ENCODE data around the gene HAUS3.

Gene HAUS3

DNA sequence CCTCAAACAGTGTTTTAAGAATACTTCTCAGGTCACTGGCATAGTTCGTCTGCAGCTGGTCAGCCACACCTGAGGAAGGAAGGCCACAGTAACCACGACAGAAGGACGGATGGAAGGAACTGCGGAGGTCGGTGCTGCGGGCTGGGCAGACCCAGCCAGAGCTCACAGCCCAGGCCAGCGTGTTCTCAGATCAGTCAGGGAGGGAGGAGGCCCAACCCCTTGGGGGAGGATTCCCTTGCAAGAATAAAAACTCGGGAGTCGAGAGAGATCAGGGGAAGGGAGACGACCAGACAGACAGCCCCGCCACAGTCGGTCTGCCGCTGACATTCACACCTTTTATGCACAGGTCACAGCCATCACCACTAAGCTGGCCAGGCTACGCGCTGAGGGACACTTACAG, 31.3 kb upstream of the HAUS3 start:
- H3K4me3 ChIP-seq (replicated peaks; ENCODE audit: low read depth, low read length), result no peak overlapping the region
- H3K27me3 ChIP-seq (replicated peaks; ENCODE audit: control insufficient read depth, insufficient read depth, low read length), result no peaks in the 10 kb centered on the region; the same call in none of the 2 replicates
- no peak for DNase-seq (ENCODE audit: extremely low read depth, insufficient read length)
- TF ChIP-seq CTCF (IDR thresholded peaks at IDR 0.05; ENCODE audit: insufficient read depth, low read length, poor library complexity, severe bottlenecking), result no peak
- no peaks in the 10 kb centered on the region for H3K36me3 ChIP-seq (ENCODE audit: control insufficient read depth, insufficient read depth, low read length)

DNA sequence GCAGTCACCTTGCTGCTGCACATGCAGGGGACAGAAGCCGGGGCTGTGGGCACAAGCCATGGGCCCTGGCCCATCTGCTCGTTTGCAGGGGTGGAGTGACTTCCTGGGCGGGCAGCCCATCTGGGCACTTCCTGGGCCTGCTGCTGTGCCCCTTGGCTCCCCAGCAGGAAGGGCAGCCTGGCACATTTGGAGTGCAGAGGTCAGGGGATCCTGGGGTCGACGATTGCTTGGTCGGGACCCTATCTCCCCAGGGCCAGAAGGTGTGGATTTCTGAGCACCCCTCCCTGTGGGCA, 30.9 kb upstream of the HAUS3 start:
- TF ChIP-seq CTCF (IDR thresholded peaks at IDR 0.05; ENCODE audit: insufficient read depth, low read length, poor library complexity, severe bottlenecking), result no peak
- no peak for DNase-seq (ENCODE audit: extremely low read depth, insufficient read length)
- Histone ChIP-seq H3K4me3 (replicated peaks; ENCODE audit: low read depth, low read length) (no peak overlapping the region), H3K27me3 (replicated peaks; ENCODE audit: control insufficient read depth, insufficient read depth, low read length) (no peaks in the 10 kb centered on the region; the same call in none of the 2 replicates), H3K36me3 (ENCODE audit: control insufficient read depth, insufficient read depth, low read length) (no peaks in the 10 kb centered on the region)

DNA sequence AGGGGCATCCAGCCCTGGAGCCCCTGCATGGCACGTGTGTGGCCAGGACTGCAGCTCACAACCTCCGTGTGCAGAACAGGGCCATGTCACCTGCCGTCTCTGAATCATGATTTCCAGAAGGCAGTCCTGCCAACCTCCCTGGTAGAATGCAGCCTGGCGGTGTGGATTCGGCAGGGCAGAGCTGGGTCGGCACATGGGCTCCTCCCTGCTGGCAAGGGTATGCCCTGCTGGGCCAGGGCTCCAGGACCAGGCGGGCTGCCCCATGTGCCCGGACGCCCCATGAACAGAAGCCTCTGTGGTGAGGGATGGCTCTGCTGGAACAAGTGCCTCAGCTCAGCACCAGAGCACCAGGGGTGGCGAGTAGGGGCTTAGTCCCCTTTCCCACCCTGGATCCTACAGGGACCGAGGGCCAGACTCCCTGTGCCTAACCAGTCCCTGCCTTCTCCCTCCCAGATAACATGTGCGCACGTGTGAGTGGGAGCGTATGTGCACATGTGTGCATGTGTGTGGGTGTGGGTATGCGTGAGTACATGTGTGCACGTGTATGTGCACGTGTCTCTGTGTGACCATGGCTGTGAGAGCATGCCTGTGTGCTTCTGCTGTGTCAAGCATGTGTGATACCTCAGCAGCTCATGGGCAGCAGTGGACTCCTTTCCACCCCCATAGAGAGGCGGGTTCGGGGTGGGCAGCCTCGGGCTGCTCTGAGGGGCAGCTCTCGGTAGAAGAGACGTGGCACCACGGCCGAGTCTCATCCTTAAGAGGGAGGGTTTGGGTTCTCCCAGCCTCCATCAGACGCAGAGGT, 30.3 kb upstream of the HAUS3 start:
- H3K27me3 ChIP-seq (replicated peaks; ENCODE audit: control insufficient read depth, insufficient read depth, low read length), result no peaks in the 10 kb centered on the region; the same call in none of the 2 replicates
- DNase-seq (ENCODE audit: extremely low read depth, insufficient read length), result no peak
- H3K4me3 ChIP-seq (replicated peaks; ENCODE audit: low read depth, low read length), result no peak overlapping the region
- no peak for TF ChIP-seq CTCF (IDR thresholded peaks at IDR 0.05; ENCODE audit: insufficient read depth, low read length, poor library complexity, severe bottlenecking)
- H3K36me3 ChIP-seq (ENCODE audit: control insufficient read depth, insufficient read depth, low read length), result no peaks in the 10 kb centered on the region

DNA sequence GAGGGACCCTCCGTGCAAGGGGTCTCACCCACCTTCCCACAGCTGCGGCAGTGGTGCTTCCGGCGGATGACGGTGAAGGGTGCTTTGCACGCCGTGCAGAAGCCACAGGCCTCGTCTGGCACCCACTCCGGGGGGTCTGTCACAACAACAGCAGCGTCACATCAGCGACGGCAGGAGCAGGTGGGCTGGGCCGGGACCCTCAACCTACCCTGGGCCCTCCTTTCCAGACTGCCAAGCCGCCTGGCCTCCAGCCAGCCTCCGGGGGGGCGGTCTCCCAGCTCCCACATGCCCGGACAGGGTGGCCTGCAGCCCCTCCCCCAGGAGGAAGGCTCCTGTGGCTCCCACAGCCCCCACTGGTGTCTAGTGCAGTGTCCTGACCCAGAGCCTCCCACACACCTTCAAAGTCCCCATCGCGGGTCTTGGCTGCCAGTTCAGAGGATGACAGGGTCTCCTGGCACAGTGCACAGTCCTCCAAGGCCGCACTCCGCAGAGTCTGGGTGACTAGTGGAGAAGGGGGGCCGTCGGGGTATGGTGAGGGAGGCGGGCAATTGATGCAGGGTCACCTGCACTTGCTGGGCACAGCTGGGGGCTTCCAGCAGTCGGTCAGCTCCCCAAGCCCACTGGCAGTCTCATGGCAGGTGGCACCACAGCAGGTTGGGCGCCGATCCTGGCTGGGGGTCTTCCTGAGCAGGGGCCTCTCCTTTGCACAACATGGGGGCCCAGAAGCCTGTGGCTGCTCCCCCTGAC, 29.5 kb upstream of the HAUS3 start:
- DNase-seq (ENCODE audit: extremely low read depth, insufficient read length), result no peak
- no peaks in the 10 kb centered on the region for H3K36me3 ChIP-seq (ENCODE audit: control insufficient read depth, insufficient read depth, low read length)
- no peak overlapping the region for H3K4me3 ChIP-seq (replicated peaks; ENCODE audit: low read depth, low read length)
- no peaks in the 10 kb centered on the region; the same call in none of the 2 replicates for H3K27me3 ChIP-seq (replicated peaks; ENCODE audit: control insufficient read depth, insufficient read depth, low read length)
- no peak for TF ChIP-seq CTCF (IDR thresholded peaks at IDR 0.05; ENCODE audit: insufficient read depth, low read length, poor library complexity, severe bottlenecking)

GRCh38 chr4:2270341-2271165, 28.6 kb upstream of the HAUS3 start:
- Histone ChIP-seq H3K36me3 (ENCODE audit: control insufficient read depth, insufficient read depth, low read length) (no peaks in the 10 kb centered on the region), H3K4me3 (replicated peaks; ENCODE audit: low read depth, low read length) (no peak overlapping the region), H3K27me3 (replicated peaks; ENCODE audit: control insufficient read depth, insufficient read depth, low read length) (no peaks in the 10 kb centered on the region; the same call in none of the 2 replicates)
- no peak for DNase-seq (ENCODE audit: extremely low read depth, insufficient read length)
- TF ChIP-seq CTCF (IDR thresholded peaks at IDR 0.05; ENCODE audit: insufficient read depth, low read length, poor library complexity, severe bottlenecking), result no peak
